Measurements from ENCODE around the gene ALDH1B1.

Gene ALDH1B1

GRCh38 chr9:38417003-38417945, 24.8 kb downstream of the ALDH1B1 start:
- peak; percentile 23 to 36 for DNase-seq

- no peak for DNase-seq
Measured at GRCh38 chr9:38418366-38418765, 25.9 kb downstream of the ALDH1B1 start.

GRCh38 chr9:38419181-38419580, 26.7 kb downstream of the ALDH1B1 start:
- DNase-seq: no peak

GRCh38 chr9:38421498-38422211, 29.2 kb downstream of the ALDH1B1 start:
- peak in 1 of 2 experiments; percentile 51 for DNase-seq

- DNase-seq: no peak
Measured at GRCh38 chr9:38422555-38423260, 30.2 kb downstream of the ALDH1B1 start.

GRCh38 chr9:38423273-38423972, 30.9 kb downstream of the ALDH1B1 start:
- DNase-seq: no peak

- peak; percentile 60 to 65 for DNase-seq
Measured at GRCh38 chr9:38423973-38424843, 31.7 kb downstream of the ALDH1B1 start, which contains the start of gene IGFBPL1. TSS of gene IGFBPL1 (minus strand) at chr9:38424454. CDS start at chr9:38424424, 30 bp downstream.

- DNase-seq: no peak
Measured at GRCh38 chr9:38424918-38425317, 32.4 kb downstream of the ALDH1B1 start.

GRCh38 chr9:38428062-38428461, 35.6 kb downstream of the ALDH1B1 start:
- DNase-seq: no peak

GRCh38 chr9:38431116-38431515, 38.6 kb downstream of the ALDH1B1 start:
- no peak for DNase-seq

- DNase-seq: peak; percentile 28 to 30
Measured at GRCh38 chr9:38432922-38433510, 40.5 kb downstream of the ALDH1B1 start.

GRCh38 chr9:38434365-38434764, 41.9 kb downstream of the ALDH1B1 start:
- no peak for DNase-seq

GRCh38 chr9:38434853-38435252, 42.4 kb downstream of the ALDH1B1 start:
- DNase-seq: no peak

GRCh38 chr9:38435521-38435920, 43.0 kb downstream of the ALDH1B1 start:
- DNase-seq: no peak

- DNase-seq: no peak
Measured at GRCh38 chr9:38436708-38437107, 44.2 kb downstream of the ALDH1B1 start.

- no peak for DNase-seq
Measured at GRCh38 chr9:38437193-38437823, 44.8 kb downstream of the ALDH1B1 start.

- DNase-seq: no peak
Measured at GRCh38 chr9:38439291-38439915, 46.9 kb downstream of the ALDH1B1 start.

- DNase-seq: no peak
Measured at GRCh38 chr9:38439916-38440301, 47.4 kb downstream of the ALDH1B1 start.

GRCh38 chr9:38440516-38440915, 48.0 kb downstream of the ALDH1B1 start:
- no peak for DNase-seq
